K562 (cell line): ENCODE results near the gene PARD3B.

Source experiments
- AFF1 ChIP-seq, 2 experiments: fragments of 450-650 bp; IDR thresholded peaks; 2 replicates each; pipeline ENCODE4 v1.6.1; 2018; ENCODE audit warnings: mild to moderate bottlenecking in 2 of 2, low read depth in 1 of 2; ENCODE audit not compliant: partially characterized antibody in 2 of 2
- CTCF ChIP-seq, 3 experiments: IDR thresholded peaks in 2 of 3; conservative IDR thresholded peaks in 1 of 3; 2 replicates each; pipeline ENCODE4 v1.5.1; 2011 to 2012; ENCODE audit warnings: low read length in 3 of 3, mild to moderate bottlenecking in 3 of 3, control low read depth in 2 of 3, improper control_type of control experiment in 1 of 3, inconsistent platforms in 1 of 3, low read depth in 1 of 3, mixed read lengths in 1 of 3, moderate library complexity in 1 of 3; ENCODE audit not compliant: insufficient read depth in 2 of 3
- E2F8 ChIP-seq: fragments of 450-650 bp; IDR thresholded peaks from 2 replicates; pipeline ENCODE4 v1.7.1; 2018; ENCODE audit warnings: mild to moderate bottlenecking, low read depth; ENCODE audit not compliant: partially characterized antibody
- HMGXB4 ChIP-seq: sonication (generic); formaldehyde crosslinking; IDR thresholded peaks from 2 replicates; pipeline ENCODE4 v1.8.1; 2023; ENCODE audit warnings: mild to moderate bottlenecking, missing genetic modification reagents
- MCM2 ChIP-seq: fragments of 450-650 bp; IDR thresholded peaks from 2 replicates; pipeline ENCODE4 v1.6.1; 2017; ENCODE audit warnings: low read depth, mild to moderate bottlenecking
- POLR2AphosphoS5 ChIP-seq: IDR thresholded peaks from 2 replicates; pipeline ENCODE4 v1.6.1; 2011; ENCODE audit warnings: mild to moderate bottlenecking, low read depth, low read length, moderate library complexity; ENCODE audit not compliant: control insufficient read depth, insufficient read depth
- TFE3 ChIP-seq: fragments of 450-650 bp; formaldehyde crosslinking; IDR thresholded peaks from 2 replicates; pipeline ENCODE4 v1.4.0; 2020; ENCODE audit warnings: mild to moderate bottlenecking, mixed read lengths

GRCh38 chr2:204608237-204608939 is 63.1 kb downstream of the PARD3B start:
- TF ChIP-seq MCM2 (no peak), AFF1 (IDR thresholded peaks at IDR 0.05; ENCODE audit: low read depth in 1 of 2, partially characterized antibody in 2 of 2) (no peak), E2F8 (no peak), HMGXB4 (CRISPR knock-in tag) (no peak), POLR2AphosphoS5 (no peak), TFE3 (no peak), CTCF (IDR thresholded peaks at IDR 0.05 in 2 of 3, conservative IDR thresholded peaks at IDR 0.05 in 1 of 3; ENCODE audit: insufficient read depth in 2 of 3, low read depth in 1 of 3, low read length in 3 of 3) (no peak)
